Stimulated activated CD8-positive, alpha-beta memory T cell treated with anti-CD3 and anti-CD28 coated beads, Interleukin-12 subunit alpha, Interleukin-12 subunit beta, amount 100 ng/mL, for 4 hours (primary cell): ENCODE measurements around the gene YIPF2.
"Not testable (repeated sequence)": the region's sequence is repeated elsewhere in the genome, so short reads cannot be mapped to it uniquely, and the experiment has no call there.

Experiments used
- DNase-seq: peaks from one replicate; pipeline ENCODE4 v3.0.0-alpha.2; 2020; ENCODE audit warnings: low read depth

Gene YIPF2

DNA sequence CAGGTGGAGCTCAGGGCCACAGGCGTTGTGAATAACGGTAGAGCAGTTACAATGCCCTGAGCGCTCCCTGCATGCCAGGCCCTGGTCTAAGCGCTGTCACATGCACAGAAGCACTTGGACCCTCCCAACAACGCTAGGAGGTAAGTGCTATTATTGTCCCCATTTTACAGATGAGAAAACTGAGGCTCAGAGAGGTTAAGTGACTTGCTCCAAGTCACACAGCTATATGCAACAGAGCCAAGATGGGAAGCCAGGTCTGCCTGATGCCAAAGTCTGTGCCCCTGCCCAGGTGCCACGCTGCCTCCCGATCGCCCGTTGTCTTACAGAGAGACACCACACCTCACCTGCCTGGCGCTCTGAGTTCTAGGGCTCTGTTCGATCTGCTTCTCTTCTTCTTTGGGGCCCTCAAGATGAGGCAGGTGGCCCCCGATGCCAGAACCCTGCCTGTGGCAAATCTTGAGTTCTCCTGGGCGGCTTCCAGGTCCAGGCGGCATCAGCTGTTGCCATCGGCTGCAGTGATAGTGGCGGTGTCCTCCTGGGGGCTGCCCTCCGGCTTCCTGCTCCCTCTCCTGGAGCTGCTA lies 20.0 kb downstream of the YIPF2 start:
- DNase-seq = no peak

DNA sequence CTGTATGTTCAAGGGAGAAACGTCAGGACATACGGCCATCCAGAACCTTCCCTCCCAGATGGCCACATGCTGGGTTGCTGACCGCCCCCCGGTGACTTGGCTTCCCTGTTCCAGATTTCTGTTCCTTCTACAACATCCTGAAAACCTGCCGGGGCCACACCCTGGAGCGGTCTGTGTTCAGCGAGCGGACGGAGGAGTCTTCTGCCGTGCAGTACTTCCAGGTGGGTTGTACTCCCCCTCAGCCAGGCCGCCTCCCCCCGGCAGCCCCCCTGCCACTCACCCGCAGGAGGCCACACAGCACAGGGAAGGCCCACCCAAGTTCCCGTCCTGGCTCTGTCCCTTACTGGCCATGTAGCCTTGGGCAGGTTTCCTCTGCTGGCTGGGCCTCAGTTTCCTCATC lies 20.5 kb downstream of the YIPF2 start:
- no peak for DNase-seq

DNA sequence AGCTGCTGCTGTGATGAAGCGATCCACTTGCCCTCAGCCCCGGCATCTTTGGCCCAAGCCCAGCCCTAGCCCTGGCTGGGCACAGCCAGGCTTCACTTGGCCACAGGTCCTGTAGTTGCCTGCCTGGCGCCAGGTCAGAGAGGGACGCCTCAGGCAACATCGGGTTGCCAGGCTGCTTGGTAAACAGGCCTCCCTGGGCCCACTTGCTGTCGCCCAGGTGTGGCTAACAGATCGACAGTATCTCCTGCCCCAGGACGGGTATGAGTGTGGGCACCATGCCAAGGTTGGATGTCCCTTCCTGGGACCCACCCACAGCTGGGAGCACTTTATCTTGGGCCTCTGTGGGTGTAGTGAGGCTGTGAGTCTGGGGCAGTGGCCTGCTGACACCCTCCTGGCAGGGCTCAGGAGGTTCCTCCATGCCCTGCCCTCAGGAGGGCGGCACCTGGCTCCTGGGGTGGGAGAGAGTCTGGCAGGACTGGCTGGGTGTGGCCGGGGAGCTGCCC lies 29.2 kb downstream of the YIPF2 start:
- no peak for DNase-seq

DNA sequence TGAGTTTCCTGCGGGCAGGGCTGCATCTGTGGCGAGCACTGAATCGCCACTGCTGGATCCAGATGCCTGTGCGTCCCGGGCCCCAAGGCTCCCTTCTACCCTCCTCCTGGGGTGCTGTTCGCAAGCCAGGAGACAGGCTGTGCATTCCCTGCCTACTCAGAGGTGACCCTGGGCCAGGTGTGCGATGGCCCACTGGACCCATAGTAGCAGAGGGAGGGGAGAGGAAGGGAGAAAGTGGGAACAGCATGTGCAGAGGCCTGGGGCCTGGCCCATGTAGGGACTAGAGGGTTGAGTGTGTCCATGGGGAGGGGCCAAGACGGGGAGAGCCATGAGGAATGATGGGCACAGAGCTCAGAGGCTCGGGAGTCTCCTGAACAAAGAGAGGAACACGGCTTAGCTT lies 29.8 kb downstream of the YIPF2 start:
- DNase-seq = no peak

DNA sequence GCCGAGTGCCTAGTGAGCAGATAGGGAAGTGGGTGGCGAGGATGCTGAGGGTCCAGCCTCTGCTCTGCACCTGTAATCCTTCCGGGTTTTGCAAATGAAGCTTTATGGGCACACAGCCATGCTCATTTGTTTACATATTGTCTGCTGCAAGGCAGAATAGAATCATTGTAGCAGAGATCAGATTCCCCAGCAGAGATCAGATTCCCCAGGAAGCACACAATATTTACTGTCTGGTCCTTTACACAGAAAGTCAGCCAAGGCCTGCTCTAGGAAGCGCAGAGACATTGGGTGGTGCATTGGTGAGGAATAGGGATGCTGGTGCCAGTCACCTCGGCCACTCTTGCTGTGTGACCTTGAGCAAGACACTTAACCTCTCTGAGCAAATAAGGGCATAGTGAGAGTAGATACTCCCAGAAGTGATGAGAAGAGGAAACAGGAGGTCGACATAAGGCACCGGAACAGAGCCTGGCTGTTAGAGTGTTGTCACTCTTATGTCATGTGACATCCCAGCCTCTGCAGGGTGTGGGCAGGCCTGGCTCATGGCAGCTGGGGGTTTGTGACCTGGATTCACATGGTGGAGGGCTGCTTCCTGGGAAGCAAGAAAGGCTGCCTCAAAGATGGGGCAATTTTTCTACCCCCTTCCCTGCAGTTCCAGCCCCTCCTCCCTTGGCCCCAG lies 31.4 kb downstream of the YIPF2 start:
- DNase-seq = no peak

DNA sequence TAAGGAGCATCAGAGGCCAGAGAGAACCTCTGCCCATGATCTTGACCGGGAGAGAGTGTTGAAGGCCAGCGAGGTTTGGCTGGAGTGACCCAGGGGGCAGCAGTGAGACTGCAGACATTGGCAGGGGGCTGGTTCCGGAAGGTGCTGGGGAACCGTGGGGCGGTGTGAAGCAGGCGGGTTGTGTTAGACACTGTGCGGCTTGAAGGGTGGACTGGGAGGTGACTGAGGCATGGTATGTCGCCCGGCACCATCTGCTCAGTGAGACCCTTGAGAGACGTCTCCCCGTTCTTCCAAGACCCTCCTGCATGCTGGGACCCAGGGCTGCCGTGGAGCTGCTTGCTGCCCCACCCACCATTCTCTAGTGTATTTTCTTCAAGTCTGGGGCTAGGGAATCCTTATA lies 32.5 kb downstream of the YIPF2 start:
- no peak for DNase-seq

DNA sequence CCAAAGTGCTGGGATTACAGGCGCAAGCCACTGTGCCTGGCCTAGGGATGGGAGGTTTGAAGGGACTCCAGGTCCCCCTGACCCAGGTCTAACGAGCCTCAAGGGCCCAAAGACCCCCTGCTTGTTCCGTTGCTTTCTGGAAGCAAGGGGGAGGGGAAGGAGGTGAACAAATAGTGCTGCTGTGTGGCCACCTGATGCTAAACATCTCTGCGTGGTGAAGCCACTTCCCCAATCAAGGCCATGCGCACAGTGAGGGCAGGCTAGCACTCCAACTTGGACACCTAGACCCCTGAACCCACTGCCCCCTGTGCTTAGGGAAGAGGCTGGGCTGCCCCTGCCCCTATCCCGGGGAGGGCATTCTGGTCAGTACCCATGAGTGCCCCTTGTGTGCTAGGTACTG lies 33.1 kb downstream of the YIPF2 start:
- DNase-seq = no peak

DNA sequence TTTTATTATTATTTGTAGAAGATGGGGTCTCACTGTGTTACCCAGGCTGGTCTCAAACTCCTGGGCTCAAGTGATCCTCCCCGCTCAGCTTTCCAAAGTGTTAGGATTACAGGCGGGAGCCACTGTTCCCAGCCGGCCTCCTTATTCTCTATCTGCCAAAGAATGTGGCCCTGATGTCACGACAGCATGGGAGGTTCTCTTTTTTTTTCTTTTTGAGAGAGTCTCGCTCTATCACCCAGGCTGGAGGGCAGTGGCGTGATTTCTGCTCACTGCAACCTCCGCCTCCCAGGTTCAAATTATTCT lies 33.6 kb downstream of the YIPF2 start:
- DNase-seq = no peak

DNA sequence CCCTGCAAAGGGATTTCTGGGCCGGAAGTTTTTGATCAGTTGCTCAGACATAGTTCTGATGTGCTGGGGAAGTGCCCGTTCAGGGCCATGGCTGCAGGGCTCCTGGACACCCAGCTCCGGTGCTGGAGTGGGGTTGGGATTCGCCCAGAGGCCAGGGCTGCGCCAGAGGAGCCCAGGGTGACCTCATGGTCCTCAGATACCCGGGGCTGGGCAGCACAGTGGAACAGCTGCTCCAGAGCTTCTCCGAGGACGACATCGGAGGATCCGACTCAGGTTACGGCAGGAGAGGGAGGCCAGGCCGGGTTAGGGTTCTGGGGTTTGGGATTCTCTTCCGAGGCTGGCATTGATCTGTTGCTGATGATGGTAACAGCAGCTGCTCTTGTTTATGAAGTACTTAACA lies 36.2 kb downstream of the YIPF2 start:
- no peak for DNase-seq

DNA sequence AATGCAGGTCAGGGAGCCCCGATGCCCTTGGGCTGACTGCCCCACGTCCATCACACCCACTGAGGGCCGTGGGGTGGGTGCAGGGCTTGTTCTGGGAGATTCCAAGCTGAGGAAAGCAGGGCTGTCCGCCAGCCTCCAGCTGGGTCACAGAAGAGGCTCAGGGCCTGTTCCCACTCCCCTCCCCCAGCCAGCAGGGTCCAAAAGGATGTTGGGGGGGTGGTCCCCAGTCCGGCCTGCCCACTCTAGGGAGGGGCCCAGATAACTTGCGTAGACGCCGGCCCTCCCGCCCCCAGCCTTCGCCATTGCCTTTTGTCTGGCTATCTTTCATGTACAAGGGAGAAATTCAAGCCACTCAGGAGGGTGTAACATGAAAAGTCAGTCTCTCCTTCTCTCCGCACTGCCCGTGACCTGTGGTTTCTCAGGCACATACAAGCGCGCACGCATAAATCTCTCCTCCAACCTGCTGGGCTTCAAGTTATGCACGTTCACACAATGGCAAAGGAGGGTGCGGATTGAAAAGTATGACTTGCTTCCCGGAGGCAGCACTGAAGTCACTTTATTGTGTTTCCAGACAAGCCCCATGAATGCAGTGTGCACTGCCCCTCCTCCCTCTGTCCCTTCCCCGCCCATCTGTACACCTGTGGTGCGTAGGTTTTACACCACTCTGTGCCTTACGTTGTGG lies 36.9 kb downstream of the YIPF2 start:
- DNase-seq = no peak

DNA sequence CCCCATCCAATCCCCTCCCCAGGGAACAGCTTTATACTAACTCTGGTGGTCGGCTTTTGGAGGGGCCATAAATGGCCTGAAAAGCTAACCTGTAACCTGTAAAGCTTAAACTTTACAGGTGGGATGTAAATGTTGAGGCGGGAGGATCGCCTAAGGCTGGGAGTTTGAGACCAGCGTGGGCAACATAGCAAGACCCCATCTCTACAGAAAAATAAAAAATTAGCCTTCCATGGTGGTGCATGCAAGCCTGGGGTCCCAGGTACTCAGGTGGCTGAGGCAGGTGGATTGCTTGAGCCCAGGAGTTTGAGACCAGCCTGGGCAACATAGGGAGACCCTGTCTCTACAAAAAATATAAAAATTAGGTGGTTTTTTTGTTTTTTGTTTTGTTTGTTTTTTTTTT lies 38.6 kb downstream of the YIPF2 start:
- no peak for DNase-seq

DNA sequence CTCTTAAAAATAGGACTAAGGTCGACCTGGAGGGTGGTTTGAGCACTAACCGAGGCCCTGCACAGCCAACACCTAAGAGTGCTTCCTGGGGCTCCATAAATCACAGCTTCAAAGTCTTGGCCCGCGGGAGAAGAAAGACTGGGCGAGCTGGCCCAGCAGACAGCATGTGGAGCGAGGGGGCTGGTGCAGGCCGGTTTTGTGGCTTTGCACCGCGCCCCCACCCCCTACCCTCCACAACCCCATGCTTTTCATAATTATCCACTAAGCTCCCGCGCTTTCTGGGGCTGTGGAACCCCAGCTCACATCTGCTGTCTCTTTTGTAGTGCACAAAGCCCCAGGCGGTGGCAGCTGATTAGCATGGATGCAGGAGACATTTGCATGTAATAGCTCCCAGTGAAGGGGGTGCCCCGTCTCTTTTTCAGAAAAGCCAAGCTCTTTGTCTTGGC lies 40.0 kb downstream of the YIPF2 start:
- no peak for DNase-seq

DNA sequence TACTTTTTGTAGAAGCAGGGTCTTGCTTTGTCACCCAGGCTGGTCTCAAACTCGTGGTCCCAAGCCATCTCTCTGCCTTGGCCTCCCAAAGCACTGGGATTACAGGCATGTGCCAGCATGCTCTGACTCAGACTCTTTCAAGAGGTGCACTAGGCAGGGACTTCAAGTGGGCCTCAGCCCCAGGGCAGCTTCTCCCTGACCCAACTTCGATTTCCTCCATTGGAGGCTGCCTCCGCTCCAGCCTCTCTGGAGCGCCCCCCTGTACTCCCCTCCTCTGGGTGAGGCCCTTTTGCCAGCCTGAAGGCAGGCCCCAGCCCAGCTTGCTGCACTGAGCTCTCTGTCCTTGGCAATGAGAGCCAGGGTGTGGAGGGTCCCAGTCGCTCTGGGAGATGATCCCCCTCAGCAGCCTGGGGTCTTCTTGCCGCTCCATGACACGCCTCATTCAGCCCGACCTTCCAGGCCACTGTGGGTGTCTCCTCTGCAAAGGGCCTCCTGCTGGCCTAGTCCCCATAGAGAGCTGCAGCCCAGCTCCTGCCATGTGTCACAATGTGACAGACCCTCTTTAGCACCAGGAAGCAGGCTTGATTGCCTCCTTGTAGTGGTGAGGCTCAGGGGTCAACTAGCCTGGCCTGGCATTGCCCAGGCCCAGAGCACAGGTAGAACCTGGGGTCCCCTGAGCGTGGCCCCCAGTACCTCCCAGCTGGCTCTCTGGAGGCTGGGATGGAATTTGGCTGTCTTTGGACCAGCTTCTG lies 40.6 kb downstream of the YIPF2 start:
- DNase-seq = no peak

DNA sequence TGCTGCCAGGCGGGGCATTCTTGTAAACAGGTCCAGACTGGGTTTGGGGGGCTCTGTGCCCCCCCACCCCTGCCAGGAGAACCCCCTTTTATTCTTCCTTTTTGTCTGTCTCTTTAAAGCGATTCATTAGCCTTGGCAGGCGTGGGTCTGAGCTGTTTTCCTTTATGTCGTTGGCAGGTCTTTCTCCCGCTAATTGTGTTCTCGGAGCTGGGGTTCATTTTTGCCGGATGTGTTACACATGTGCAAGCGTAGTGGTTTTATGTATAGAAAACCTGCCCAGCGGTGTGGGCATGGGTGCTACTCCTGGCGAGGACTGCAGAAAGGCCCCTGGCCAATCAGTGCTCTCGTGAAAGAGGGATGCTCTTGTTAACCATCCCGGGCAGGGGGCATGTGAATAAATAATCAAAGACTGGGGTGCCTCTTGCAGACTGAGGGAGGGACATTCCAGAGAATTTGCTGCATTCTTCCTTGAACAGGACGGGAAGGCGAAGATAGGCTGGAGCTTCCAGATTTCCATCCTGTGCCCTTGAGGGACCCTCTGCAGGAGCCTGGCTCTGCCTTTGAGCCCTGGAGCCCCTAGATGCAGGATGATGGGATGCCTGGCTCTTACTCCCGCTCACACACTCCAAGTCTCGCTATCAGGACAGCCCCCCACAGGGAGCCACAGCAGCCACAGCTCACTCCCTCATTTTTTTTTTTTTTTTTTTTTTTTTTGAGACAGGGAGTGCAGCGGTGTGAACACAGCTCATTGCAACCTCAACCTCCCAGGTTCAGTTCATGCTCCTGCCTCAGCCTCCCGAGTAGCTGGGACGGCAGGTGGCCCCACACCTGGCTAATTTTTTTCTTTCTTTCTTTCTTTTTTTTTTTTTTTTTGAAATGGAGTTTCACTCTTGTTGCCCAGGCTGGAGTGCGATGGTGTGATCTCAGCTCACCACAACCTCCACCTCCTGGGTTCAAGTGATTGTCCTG lies 43.0 kb downstream of the YIPF2 start:
- no peak for DNase-seq

DNA sequence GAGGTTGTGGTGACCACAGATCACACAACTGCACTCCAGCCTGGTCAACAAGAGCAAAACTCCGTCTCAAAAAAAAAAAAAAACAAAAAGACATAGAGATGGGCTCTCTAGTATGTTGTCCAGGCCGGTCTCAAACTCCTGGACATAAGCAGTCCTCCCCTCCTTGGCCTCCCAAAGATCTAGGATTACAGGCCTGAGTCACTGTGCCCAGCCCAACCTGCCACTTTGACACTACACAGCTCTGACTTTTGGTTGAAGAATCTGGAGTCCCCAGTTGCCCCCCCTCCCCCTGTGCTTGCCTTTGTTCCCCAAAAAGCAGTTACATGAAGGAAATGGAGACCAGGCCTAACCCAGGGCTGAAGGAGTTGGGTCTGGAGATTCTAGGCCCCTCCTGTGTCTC lies 44.2 kb downstream of the YIPF2 start:
- DNase-seq = no peak

DNA sequence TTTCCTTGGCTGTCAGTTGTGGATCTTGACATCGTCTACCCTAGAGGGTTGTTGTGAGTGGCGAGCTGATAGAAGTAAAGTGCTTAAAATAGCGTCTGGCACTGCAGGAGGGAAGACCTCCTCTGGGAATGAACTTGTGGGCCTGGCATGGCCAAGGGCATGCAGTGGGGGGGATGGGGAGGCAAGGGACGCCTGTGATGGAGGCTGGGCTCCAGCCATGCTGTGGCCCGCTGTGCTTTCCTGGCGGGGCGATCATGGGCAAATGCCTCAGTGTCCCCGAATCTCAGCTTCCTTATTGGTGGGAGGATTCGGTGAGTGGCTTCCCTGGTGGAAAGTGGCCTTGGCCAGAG lies 46.4 kb downstream of the YIPF2 start:
- DNase-seq = no peak

DNA sequence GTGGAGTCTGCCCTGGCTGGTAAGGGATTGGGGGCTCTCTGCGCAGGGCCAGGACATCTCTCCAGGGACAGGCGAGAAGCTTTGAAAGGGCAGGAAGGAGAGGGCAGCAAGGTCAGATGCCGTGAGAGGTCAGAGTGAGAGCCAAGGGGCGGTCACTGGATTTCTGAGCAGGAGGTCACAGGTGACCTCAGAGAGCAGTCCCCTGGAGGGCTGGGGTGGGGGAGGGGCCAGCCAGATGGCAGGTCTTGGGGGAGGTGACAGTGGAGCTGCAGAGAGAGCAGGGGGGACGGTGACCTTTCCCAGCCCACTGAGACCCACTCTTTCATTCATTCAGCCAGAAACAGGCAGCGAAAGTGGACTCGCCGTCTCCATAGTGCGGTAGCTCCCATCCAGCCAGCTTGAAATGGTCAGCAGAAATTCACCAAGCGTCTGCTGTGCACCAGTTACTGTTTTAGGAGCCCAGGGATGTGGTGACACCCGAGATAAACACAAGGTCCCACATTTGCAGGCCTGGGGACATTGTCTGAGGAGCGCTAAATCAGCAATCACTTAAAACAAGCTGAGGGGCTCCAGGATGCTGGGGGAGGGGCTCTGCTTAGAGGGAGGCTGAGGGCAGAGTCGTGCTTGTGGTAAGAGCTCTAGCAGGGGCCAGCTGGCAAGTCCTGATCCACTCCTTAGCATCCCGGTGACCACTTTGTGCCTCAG lies 46.9 kb downstream of the YIPF2 start:
- DNase-seq = no peak

DNA sequence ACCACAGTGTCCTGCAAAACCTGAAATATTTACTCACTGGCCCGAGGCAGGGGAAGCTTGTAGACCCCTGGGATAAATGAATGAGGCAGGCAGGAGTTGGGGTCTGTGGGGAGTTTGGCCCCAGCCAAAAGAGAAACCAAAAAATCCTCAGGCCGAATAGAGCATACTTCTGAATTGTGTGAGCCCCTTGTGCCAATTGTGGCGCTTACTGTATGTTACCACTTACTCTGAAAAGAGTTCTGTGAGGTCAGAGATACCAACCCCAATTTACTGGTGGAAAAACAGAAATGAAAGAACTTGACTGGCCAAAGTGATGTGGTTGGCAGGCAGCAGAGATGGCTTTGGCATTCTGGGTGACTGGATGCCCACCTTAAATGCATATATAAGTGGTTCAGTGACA lies 50.2 kb downstream of the YIPF2 start:
- no peak for DNase-seq

DNA sequence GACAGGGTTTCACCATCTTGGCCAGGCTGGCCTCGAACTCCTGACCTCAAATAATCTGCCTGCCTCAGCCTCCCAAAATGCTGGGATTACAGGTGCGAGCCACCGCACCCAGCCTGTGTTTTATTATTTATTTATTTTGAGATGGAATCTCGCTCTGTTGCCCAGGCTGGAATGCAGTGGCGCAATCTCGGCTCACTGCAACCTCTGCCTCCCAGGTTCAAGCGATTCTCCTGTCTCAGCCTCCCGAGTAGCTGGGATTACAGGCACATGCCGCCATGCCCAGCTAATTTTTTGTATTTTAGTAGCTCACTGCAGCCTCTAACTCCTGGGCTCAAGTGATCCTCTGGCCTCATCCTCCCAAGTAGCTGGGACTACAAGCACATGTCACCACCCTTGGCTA lies 50.8 kb downstream of the YIPF2 start:
- DNase-seq = not testable (repeated sequence)

DNA sequence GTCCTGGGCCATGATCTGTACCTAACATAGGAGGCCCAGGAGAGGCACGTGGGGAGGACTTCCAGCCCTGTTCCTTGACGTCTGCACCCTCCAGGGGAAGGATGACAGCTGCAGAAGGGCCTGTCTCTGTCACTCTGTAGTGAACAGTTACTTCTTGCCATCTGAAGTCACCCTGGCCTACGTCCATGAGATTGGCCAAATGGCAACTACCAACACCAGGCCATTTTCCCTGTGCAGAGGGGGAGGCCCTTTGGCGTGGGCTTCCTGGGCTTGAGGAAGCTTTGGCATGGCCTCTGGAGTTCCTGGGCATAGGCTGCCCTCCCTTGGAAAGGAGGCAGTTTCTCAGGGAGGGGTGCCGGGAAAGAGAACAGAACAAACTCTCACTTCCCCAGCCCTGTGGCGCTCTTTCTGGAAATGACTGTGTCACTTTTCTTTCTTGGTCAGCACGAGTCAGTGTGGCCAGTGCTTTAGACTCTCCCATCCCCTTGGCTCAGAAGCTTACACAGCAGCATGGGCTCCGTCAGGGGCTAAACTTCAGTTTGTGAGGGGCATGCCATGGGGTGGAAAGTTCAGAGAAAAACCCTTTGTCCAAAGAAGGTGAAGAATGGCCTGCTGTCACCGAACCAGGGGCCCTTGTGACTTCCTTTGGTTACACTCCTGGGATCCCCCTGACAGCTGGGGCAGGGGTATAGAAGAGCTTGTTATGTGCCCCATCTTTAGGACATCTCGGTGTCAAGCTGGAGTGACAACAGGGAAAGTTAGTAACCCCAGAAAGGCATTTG lies 51.8 kb downstream of the YIPF2 start:
- no peak for DNase-seq
